Lower leg skin (tissue), 3 donors: ENCODE measurements around the gene SHTN1.

Experiments
- CTCF ChIP-seq, 3 donors: fragments of 450-650 bp; IDR thresholded peaks; one replicate each; pipeline ENCODE4 v1.5.1; 2016; ENCODE audit warnings: antibody characterized with exemption in 3 of 3, mild to moderate bottlenecking in 3 of 3, moderate library complexity in 2 of 3
- POLR2A ChIP-seq, 2 donors: fragments of 450-650 bp; IDR thresholded peaks; one replicate each; pipeline ENCODE4 v1.6.1; 2016 to 2017; ENCODE audit warnings: antibody characterized with exemption in 2 of 2, mild to moderate bottlenecking in 1 of 2, moderate library complexity in 1 of 2

GRCh38 chr10:116905845-116906210, 99.2 kb downstream of the SHTN1 start:
- no peak for TF ChIP-seq CTCF (IDR thresholded peaks at IDR 0.05)
- TF ChIP-seq POLR2A (IDR thresholded peaks at IDR 0.05): no peak
